Stimulated activated CD8-positive, alpha-beta memory T cell treated with anti-CD3 and anti-CD28 coated beads, Interleukin-7, amount 100 ng/mL, for 4 hours (primary cell): Measurements from ENCODE around the gene IL23R.
A peak's percentile ranks its signal among the peaks of the same experiment; 100 is the strongest.
"Not testable (repeated sequence)": the region's sequence is repeated elsewhere in the genome, so short reads cannot be mapped to it uniquely, and the experiment has no call there.

ENCODE experiments used
- DNase-seq, 2 donors: peaks; one replicate each; pipeline ENCODE4 v3.0.0-alpha.2; 2020; ENCODE audit warnings: low read depth in 2 of 2

The IL23R gene

DNA sequence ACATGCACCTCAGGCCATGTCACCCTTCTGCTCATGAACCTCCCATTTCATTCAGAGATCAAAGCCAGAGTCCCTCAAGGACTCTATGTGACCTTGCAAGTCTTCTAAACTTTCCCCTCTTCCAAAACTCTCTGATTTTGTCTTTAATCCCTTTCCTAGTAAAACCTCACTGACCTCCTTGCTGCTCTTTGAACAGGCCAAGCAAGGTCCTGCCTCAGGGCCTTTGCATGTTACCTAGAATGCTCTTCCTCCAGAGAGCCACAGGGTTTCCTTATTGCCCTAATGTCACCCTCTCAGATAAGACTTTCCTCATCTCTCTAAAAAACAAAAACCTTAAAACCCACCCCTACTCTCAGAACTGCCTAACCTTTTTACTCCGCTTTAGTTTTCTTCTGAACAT lies 26.6 kb downstream of the IL23R start:
- DNase-seq, result no peak

DNA sequence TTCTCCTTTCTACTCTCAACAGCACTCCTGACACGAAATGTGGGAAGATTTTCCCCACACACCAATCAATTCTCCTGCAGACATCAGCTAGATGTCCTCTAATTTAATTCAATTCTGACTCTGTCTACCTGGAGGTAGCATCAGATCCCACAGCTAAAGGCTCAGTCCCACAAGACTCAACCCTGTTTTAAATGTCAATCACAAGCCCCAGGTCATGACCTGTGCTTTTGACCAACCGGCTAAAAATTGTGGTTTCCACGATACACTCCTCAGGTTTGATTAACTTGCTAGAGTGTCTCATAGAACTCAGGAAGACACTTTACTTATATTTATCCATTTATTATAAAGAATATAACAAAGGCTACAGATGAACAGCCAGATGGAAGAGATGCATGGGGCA lies 27.4 kb downstream of the IL23R start:
- DNase-seq, result no peak

- no peak for DNase-seq
Measured at GRCh38 chr1:67194209-67194863, 28.1 kb downstream of the IL23R start.

DNA sequence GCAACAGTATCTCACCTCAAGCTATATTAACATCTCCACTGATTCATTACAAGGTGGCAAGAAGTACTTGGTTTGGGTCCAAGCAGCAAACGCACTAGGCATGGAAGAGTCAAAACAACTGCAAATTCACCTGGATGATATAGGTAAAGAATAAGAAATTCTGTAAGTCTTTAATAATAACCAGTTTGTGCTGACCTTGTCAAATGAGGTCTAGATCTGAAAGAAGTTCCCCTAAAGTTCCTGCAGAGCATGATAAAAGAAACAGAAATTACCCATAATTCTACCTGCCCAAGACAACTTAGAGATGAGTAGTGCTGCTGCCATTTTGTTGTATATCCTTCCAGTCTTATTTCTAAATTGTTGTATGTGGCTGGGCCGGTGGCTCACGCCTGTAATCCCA lies 34.5 kb downstream of the IL23R start:
- DNase-seq, result no peak

DNA sequence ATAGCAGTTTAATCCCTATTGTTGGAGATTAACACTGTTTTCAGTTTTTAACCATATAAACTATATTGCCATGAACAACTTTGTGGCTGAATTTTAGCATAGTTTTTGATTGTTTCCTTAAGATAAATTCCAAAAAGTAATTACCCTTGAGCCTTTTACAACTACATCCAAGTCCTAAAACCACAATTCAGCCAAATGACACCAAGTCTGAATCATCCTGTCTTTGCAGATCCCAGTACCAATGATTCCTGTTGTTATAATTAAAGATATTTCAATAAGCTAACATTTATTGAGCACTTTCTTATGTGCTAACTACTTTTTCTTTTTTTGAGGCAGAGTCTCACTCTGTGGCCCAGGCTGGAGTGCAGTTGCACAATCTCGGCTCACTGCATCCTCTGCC lies 35.6 kb downstream of the IL23R start:
- DNase-seq, result no peak

DNA sequence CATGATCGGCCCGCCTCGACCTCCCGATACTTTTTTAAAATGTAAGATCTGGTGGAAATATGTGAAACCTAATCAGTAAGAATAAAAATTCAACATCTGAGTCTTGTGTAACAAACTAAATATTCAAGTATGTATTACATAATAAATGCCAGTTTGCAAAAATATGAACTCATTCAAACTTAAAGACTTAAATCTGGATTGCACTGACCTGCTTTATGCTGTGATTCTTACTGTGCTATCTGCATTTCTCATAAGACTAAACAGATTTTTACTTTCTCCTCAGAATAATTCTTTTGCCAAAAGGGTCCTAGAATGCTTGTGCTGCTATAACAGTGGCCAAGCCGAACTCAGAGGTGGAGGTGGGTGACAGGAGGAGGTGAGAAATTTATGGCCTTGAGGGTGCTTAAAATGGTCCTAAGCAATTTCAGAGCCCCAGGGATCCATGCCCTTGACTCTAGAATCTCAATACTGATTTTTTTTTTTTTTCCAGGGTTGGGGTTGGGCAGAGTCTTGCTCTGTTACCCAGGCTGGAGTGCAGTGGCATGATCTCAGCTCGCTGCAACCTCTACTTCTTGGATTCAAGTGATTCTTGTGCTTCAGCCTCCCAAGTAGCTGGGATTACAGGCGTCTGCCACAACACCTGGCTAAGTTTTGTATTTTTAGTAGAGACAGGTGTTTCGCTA lies 38.2 kb downstream of the IL23R start:
- DNase-seq, result no peak

DNA sequence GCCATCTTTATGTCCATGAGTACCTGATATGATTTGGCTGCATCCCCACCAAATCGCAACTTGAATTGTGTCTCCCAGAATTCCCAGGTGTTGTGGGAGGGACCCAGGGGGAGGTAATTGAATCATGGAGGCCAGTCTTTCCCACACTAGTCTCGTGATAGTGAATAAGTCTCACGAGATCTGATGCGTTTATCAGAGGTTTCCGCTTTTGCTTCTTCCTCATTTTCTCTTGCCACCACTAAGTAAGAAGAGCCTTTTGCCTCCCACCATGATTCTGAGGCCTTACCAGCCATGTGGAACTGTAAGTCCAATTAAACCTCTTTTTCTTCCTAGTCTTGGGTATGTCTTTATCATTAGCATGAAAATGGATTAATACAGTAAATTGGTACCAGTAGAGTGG lies 41.1 kb downstream of the IL23R start:
- not testable (repeated sequence) for DNase-seq

DNA sequence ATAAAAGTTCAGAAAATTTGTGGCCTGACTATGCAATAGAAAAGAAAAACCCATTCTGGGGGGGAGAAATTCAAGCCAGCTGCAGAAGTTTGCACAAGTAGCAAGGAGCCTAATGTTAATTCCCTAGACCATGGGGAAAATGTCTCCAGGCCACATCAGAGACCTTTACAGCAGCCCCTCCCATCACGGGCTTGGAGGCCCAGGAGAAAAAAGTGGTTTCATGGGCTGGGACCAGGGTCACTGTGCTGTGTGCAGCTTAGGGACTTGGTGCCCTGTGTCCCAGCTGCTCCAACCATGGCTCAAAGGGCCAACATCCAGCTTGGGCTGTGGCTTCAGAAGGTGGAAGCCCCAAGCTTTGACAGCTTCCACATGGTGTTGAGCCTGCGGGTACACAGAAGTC lies 42.0 kb downstream of the IL23R start:
- DNase-seq, result no peak

GRCh38 chr1:67209521-67209920 lies 43.3 kb downstream of the IL23R start:
- no peak for DNase-seq

DNA sequence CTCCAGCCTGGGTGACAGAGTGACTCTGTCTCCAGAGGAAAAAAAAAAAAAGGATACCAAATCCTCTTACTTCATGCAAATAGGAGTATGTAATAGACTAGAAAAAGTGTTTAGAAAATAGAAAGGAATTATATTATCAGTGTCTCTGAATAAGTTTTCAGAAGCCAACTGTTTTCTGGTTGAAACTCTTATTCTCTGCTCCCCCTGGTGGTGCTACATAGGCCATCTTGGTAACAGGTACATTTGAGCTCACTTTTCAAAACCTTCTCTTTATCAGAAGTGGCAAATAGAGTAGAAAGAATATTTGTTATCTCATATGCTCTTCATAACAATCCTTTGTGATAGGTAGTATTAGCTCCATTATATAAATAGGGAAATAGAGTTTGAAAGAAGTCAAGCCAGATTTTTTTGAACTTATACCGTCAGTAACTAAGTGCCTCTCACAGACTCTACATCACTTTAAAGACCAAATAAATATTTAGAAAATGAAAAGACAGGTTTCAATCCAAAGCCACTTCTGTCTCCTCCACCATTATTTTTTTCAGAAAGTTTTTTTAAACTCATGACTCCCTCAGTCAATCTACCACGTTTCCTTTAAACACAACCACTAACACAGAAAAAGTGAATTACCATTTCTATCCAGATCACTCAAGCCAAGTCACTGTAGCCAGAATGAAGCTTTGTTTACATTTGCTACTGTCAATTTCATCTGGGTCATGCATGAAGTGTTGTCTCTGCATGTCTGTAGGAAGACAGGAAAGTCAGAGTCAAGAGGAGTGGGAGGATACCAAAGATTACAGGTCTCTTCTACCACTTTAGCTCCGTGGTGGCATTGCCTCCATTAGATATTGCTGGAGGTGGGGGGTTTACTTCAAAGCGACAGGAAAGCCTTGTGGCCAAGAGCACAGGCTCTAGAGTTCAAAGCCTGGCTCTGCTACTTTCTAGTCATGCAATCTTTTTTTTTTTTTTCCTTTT lies 45.6 kb downstream of the IL23R start:
- peak in 1 of 2 donors; percentile 19 for DNase-seq

GRCh38 chr1:67213164-67213563 lies 46.9 kb downstream of the IL23R start:
- DNase-seq, result no peak

GRCh38 chr1:67213948-67214347 lies 47.7 kb downstream of the IL23R start:
- no peak for DNase-seq

DNA sequence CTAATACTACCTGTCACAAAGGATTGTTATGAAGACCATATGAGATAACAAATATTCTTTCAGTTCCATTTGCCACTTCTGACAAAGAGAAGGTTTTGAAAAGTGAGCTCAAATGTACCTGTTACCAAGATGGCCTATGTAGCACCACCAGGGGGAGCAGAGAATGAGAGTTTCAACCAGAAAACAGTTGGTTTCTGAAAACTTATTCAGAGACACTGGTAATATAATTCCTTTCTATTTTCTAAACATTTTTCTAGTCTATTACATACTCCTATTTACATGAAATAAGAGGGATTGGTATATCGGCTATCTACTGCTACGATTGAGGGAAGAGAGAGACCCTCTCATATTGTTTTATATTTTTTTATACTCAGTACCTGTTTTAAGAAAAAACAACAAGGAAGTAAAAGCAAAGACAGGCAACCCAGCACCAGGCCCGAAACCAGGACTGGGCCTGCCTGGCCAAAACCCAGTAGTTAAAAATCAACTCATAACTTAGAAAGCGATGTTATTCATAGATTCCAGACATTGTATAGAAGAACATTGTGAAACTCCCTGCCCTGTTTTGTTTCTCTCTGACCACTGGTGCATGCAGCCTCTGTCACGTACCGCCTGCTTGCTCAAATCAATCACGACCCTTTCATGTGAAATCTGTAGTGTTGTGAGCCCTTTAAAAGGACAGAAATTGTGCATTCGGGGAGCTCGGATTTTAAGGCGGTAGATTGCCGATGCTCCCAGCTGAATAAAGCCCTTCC lies 48.3 kb downstream of the IL23R start:
- DNase-seq, result peak in 1 of 2 donors; percentile 30

GRCh38 chr1:67216401-67216800 lies 50.1 kb downstream of the IL23R start:
- DNase-seq, result no peak

DNA sequence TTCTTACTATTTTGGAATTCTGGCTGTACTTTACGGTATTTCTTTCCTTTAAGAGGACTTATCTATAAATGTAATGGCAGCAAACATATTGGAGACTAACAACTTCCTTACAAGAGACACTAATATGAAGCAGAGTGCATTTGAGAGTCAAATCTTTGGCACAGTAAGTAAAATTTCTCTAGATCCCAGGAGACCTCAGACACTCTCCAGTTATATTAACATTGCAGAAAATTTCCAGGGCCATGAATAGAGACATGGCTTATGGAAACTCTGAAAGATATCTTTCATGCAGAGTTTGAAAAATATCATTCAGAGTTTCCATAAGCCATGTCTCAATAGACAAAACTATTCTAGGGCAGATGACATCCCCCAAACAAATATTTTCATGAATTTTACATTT lies 51.2 kb downstream of the IL23R start:
- DNase-seq, result no peak

DNA sequence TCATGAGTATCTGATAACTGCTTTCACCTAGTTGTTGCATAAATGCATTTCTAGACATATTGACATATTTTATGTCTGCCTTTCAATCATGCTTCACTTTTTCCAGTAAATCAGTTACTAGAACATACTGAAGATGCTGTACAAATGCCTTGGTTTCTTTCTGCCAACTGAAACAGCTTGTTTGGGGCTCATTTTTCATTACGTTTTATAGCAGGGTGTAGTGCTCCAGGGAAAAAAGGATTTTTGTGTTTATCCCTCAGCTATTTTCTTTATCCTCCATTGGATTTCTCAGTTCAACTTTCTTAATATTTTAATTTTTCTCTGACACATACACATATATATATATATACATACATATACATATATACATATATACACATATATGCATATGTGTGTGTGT lies 51.7 kb downstream of the IL23R start:
- DNase-seq, result no peak

DNA sequence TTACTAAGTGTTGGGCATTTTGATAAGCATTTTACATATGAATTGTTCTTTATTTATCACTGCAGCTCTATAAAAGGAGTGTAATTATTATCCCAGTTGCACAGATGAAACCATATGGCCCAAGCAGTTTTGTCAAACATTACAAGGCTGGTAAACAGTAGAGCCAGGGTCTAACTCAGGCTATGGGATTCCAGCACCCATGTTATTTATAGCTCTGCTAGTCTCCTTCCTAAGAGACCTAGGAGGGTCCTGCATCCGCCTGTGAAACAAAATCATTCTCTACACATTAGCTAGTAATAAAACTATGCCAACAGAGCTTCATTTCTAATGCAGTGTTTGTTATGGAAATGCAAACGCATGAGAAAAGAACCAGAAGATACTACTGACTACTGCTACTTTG lies 58.6 kb downstream of the IL23R start:
- no peak for DNase-seq

- no peak for DNase-seq
Measured at GRCh38 chr1:67226688-67227087, 60.4 kb downstream of the IL23R start.

- no peak for DNase-seq
Measured at GRCh38 chr1:67227196-67227595, 60.9 kb downstream of the IL23R start.

GRCh38 chr1:67228791-67229190 lies 62.5 kb downstream of the IL23R start:
- DNase-seq, result no peak

- no peak for DNase-seq
Measured at GRCh38 chr1:67230539-67230938, 64.3 kb downstream of the IL23R start.

DNA sequence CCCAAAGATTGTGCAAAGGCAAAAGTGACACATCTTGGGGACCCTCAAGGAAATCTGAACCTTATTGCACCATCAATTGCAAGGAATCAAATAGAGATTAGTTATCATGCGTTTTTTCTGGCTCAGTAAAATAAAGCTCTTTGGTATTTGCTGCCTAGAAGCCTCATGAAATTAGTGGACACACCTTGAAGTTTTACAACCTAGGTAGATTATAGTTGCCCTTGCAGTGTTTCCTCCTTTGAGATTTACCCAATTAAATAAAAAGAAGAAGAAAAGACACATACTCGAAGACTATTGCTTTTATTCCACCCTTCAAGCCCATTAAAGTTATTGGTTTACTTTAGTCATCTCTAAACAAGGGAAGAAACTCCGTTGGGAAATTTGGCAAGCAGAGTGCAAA lies 70.0 kb downstream of the IL23R start:
- no peak for DNase-seq
